HepG2 (cell line): Measurements from ENCODE around the gene TNRC18. TPM values are rescaled to one million over a fixed set of nuclear protein-coding genes. Genes with fewer than 3 reads are reported as not detected.

Experiments used
- ATAC-seq: fragments of 200-7000 bp; cut with Tn5 transposase; 3 replicates; pipeline ENCODE4 v1.9.1; 2020; ENCODE audit warnings: mild to moderate bottlenecking, moderate library complexity
- BruUV-seq: library from RNA; stranded (reverse); fragments of 400-500 nt; replicated peaks from 2 replicates; lab custom pipeline; 2021; lab: Mats Ljungman, UMichigan
- CTCF ChIA-PET: fragments of 300-600 bp; formaldehyde crosslinking; extraction: SDS; loops from one replicate; lab custom pipeline; 2021; ENCODE audit warnings: low total read pairs, inconsistent platforms, low intra/inter-chr PET ratio; lab: Yijun Ruan, JAX
- POLR2A ChIA-PET: fragments of 350-600 bp; sonication (Branson Sonifier 250); formaldehyde crosslinking; loops from one replicate; lab custom pipeline; 2020; ENCODE audit warnings: antibody characterized with exemption, inconsistent platforms; lab: Yijun Ruan, JAX
- DNase-seq: peaks from one replicate; pipeline ENCODE4 v3.0.0-alpha.2; 2015; ENCODE audit warnings: low spot score
- FAIRE-seq: peaks from 3 replicates; lab custom pipeline; 2011; peaks lifted over from hg19 to GRCh38; lab: Jason Lieb, UNC
- H2AFZ ChIP-seq: one replicate; pipeline ENCODE4 v1.6.1; 2011; ENCODE audit warnings: low read length, inconsistent platforms
- H3K27ac ChIP-seq: fragments of 300-600 bp; 3 replicates; pipeline ENCODE4 v1.8.0; 2011; ENCODE audit warnings: mixed run types, mild to moderate bottlenecking, mixed read lengths, low read length, inconsistent platforms; ENCODE audit not compliant: insufficient read depth; ENCODE audit errors: extremely low read length
- H3K27me3 ChIP-seq, 2 experiments: fragments of 200-600 bp in 1 of 2; 2 replicates in 1 of 2; 3 replicates in 1 of 2; pipeline versions ENCODE4 v1.6.0 to v1.8.0; 2011; ENCODE audit warnings: low read length in 2 of 2, mild to moderate bottlenecking in 2 of 2, moderate library complexity in 2 of 2, inconsistent platforms in 1 of 2; ENCODE audit not compliant: insufficient read depth in 2 of 2, control insufficient read depth in 1 of 2
- H3K36me3 ChIP-seq, 2 experiments: fragments of 200-600 bp in 1 of 2; replicated peaks in 1 of 2; 2 replicates in 1 of 2; 3 replicates in 1 of 2; pipeline versions ENCODE4 v1.5.1 to v1.8.0; 2011; ENCODE audit warnings: low read length in 2 of 2, inconsistent platforms in 1 of 2; ENCODE audit not compliant: insufficient read depth in 2 of 2, control insufficient read depth in 1 of 2
- H3K4me1 ChIP-seq: 2 replicates; pipeline ENCODE4 v1.5.1; 2012; ENCODE audit warnings: low read length, inconsistent platforms; ENCODE audit not compliant: insufficient read depth
- H3K4me2 ChIP-seq: 2 replicates; pipeline ENCODE4 v1.6.0; 2011; ENCODE audit warnings: low read depth, low read length, inconsistent platforms
- H3K4me3 ChIP-seq, 3 experiments: fragments of 200-600 bp in 1 of 3; sonication (generic), shearing (Covaris generic) in 1 of 3; replicated peaks in 1 of 3; 2 replicates each; pipeline ENCODE4 v1.5.1; 2011 to 2016; ENCODE audit warnings: low read length in 3 of 3, inconsistent platforms in 2 of 3, low read depth in 2 of 3, mild to moderate bottlenecking in 2 of 3, control low read depth in 1 of 3, mixed read lengths in 1 of 3; ENCODE audit not compliant: insufficient read depth in 1 of 3
- H3K79me2 ChIP-seq: one replicate; pipeline ENCODE4 v1.6.1; 2011; ENCODE audit warnings: low read length, inconsistent platforms; ENCODE audit not compliant: insufficient read depth
- H3K9ac ChIP-seq: 2 replicates; pipeline ENCODE4 v1.6.0; 2011; ENCODE audit warnings: mild to moderate bottlenecking, low read depth, low read length, inconsistent platforms; ENCODE audit not compliant: insufficient read depth
- H3K9me3 ChIP-seq: 2 replicates; pipeline ENCODE4 v1.5.1; 2012; ENCODE audit warnings: mild to moderate bottlenecking, low read length
- H4K20me1 ChIP-seq: 2 replicates; pipeline ENCODE4 v1.6.0; 2011; ENCODE audit warnings: inconsistent platforms, mild to moderate bottlenecking, low read length, moderate library complexity; ENCODE audit not compliant: insufficient read depth
- ADNP ChIP-seq: sonication (generic); formaldehyde crosslinking; IDR thresholded peaks from 2 replicates; pipeline ENCODE4 v1.4.0; 2020; ENCODE audit warnings: missing genetic modification reagents
- ATRX ChIP-seq: sonication (generic); formaldehyde crosslinking; IDR thresholded peaks from 2 replicates; pipeline ENCODE4 v1.4.0; 2020; ENCODE audit warnings: missing genetic modification reagents, borderline replicate concordance
- MYNN ChIP-seq: sonication (generic); formaldehyde crosslinking; IDR thresholded peaks from 2 replicates; pipeline ENCODE4 v1.4.0; 2020; ENCODE audit warnings: mild to moderate bottlenecking, low read depth, missing genetic modification reagents
- RXRA ChIP-seq: sonication (generic); formaldehyde crosslinking; IDR thresholded peaks from 2 replicates; pipeline ENCODE4 v1.5.1; 2020; ENCODE audit warnings: missing genetic modification reagents
- SOX13 ChIP-seq, 3 experiments: fragments of 450-650 bp in 1 of 3; sonication (generic) in 1 of 3; formaldehyde crosslinking in 1 of 3; IDR thresholded peaks in 2 of 3; conservative IDR thresholded peaks in 1 of 3; 2 replicates each; pipeline versions ENCODE4 v1.5.0 to v1.6.1; 2016 to 2020; ENCODE audit warnings: antibody characterized with exemption in 1 of 3, mild to moderate bottlenecking in 1 of 3, missing compliant biosample characterization in 1 of 3, missing genetic modification reagents in 1 of 3, moderate library complexity in 1 of 3
- SSRP1 ChIP-seq: IDR thresholded peaks from 2 replicates; pipeline ENCODE4 v1.6.1; 2016; ENCODE audit warnings: control low read depth
- TAF15 ChIP-seq: fragments of 200-400 bp; formaldehyde crosslinking; IDR thresholded peaks from one replicate; pipeline ENCODE4 v1.6.1; 2018; ENCODE audit warnings: mild to moderate bottlenecking, low read depth, low read length; ENCODE audit not compliant: poor library complexity, severe bottlenecking
- ZBTB39 ChIP-seq: sonication (generic); formaldehyde crosslinking; IDR thresholded peaks from 2 replicates; pipeline ENCODE4 v1.5.0; 2020; ENCODE audit warnings: missing genetic modification reagents
- ZNF207 ChIP-seq: fragments of 450-650 bp; IDR thresholded peaks from 2 replicates; pipeline ENCODE4 v1.6.1; 2016; ENCODE audit warnings: antibody characterized with exemption, borderline replicate concordance
- ZNF280B ChIP-seq: sonication (generic); formaldehyde crosslinking; IDR thresholded peaks from 2 replicates; pipeline ENCODE4 v1.5.0; 2020; ENCODE audit warnings: missing genetic modification reagents, mild to moderate bottlenecking, borderline replicate concordance
- WGBS: methylation state at CpG from one replicate; pipeline ENCODE4 v1.1.6; 2017; ENCODE audit warnings: low lambda C conversion rate; 5-methylcytosine and 5-hydroxymethylcytosine counted together
- in situ Hi-C: cut with HindIII; loops from 2 replicates; pipeline ENCODE4 v1.10.0; 2017; ENCODE audit warnings: low pct_unique_long_range_greater_than_20kb; ENCODE audit not compliant: extremely low pct_ligation_motif_present
- intact Hi-C: fragments of 100-400 bp; cut with micrococcal nuclease; formaldehyde crosslinking; loops from one replicate; pipeline ENCODE4 v1.10.0; 2022; ENCODE audit not compliant: unreplicated experiment
- polyA plus RNA-seq, 8 experiments: library from polyadenylated mRNA; depleted of rRNA in 3 of 8; stranded (reverse) in 7 of 8; unstranded in 1 of 8; fragments of >200 nt; fragmentation: Illumina TruSeq in 4 of 8; extraction: Trizol in 4 of 8; gene quantifications; 2 replicates each; pipeline versions ENCODE4 v1.2.1 to v1.2.3, GENCODE V29; 2011 to 2016; ENCODE audit warnings: low read depth in 4 of 8, missing spikeins in 1 of 8, mixed read lengths in 1 of 8; ENCODE audit not compliant: insufficient read depth in 1 of 8
- total RNA-seq, 5 experiments: library from RNA; depleted of rRNA; stranded (reverse); fragments of >200 nt; fragmentation: Illumina TruSeq; extraction: Trizol; gene quantifications; 2 replicates each; pipeline ENCODE4 v1.2.3, GENCODE V29; 2016; ENCODE audit warnings: low read depth in 1 of 5

Gene TNRC18
- total and polyA plus RNA-seq, 2 of the 13 experiments (the other 11 are each of a cell fraction or from before 2014, with no cell fraction given), result 11.7 to 17.4 TPM

GRCh38 chr7:5279734-5280133 lies 143.9 kb downstream of the TNRC18 start:
- WGBS, result 64% methylated on average over 4 of the region's 4 CpGs
- CTCF ChIA-PET, result no interaction called here
- POLR2A ChIA-PET, result no interaction called here
- Histone ChIP-seq H3K27me3 (peaks cover 3 to 9% of the 10 kb centered on the region in 2 experiments; a peak in 4 of 5 replicates), H3K4me1 (no peaks in the 10 kb centered on the region), H2AFZ (no peak overlapping the region), H3K27ac (no peak overlapping the region), H3K4me3 (no peak overlapping the region), H3K4me2 (no peak overlapping the region), H3K9me3 (no peaks in the 10 kb centered on the region), H4K20me1 (no peaks in the 10 kb centered on the region), H3K9ac (no peak overlapping the region), H3K79me2 (no peaks in the 10 kb centered on the region), H3K36me3 (no peaks in the 10 kb centered on the region)
- no peak for TF ChIP-seq TAF15
- TF ChIP-seq RXRA (CRISPR knock-in tag), result no peak
- TF ChIP-seq ZNF280B (CRISPR knock-in tag), result no peak
- no peak for TF ChIP-seq SOX13 (IDR thresholded peaks at IDR 0.05)
- TF ChIP-seq SOX13 (CRISPR knock-in tag; conservative IDR thresholded peaks at IDR 0.05 in 1 of 2, IDR thresholded peaks at IDR 0.05 in 1 of 2), result no peak
- no peak for TF ChIP-seq ZNF207
- TF ChIP-seq MYNN (CRISPR knock-in tag), result no peak
- intact Hi-C loops (no loop called here), in situ Hi-C loops (loop anchor here (5.0 kb wide), 1 partner anchor 37 kb away; no protein-coding TSS in a partner anchor)
- BruUV-seq, result no TSS peak
- FAIRE-seq (no peak), DNase-seq (no peak), ATAC-seq (no peak)

GRCh38 chr7:5278766-5279165 lies 144.9 kb downstream of the TNRC18 start:
- TF ChIP-seq ADNP (CRISPR knock-in tag) (no peak), SSRP1 (CRISPR knock-in tag) (no peak), ATRX (CRISPR knock-in tag) (no peak), ZBTB39 (no peak)
- TF ChIP-seq, all 625 proteins: peak for 0
- Histone ChIP-seq H4K20me1 (no peaks in the 10 kb centered on the region), H3K4me3 (no peak overlapping the region), H3K9ac (no peak overlapping the region), H3K4me2 (no peak overlapping the region), H2AFZ (no peak overlapping the region), H3K9me3 (no peaks in the 10 kb centered on the region), H3K27ac (no peak overlapping the region), H3K4me1 (peaks cover 6% of the 10 kb centered on the region), H3K79me2 (no peaks in the 10 kb centered on the region), H3K36me3 (no peaks in the 10 kb centered on the region), H3K27me3 (peaks cover 3 to 10% of the 10 kb centered on the region in 2 experiments; a peak in 4 of 5 replicates)
- POLR2A ChIA-PET, result no interaction called here
- ATAC-seq, result no peak
- no peak for DNase-seq
- intact Hi-C loops, result no loop called here
- BruUV-seq, result no TSS peak
- in situ Hi-C loops, result no loop called here
- CTCF ChIA-PET, result no interaction called here
- whole genome bisulfite sequencing, result 66% methylated on average over 7 of the region's 7 CpGs
- no peak for FAIRE-seq
